ENCODE measurements around the gene C5. TPM values are rescaled to one million over a fixed set of nuclear protein-coding genes. Genes with fewer than 3 reads are reported as not detected.

The C5 gene
- total RNA-seq, 2 donors from 2014 or later: 8.3 to 12.2 TPM

DNA sequence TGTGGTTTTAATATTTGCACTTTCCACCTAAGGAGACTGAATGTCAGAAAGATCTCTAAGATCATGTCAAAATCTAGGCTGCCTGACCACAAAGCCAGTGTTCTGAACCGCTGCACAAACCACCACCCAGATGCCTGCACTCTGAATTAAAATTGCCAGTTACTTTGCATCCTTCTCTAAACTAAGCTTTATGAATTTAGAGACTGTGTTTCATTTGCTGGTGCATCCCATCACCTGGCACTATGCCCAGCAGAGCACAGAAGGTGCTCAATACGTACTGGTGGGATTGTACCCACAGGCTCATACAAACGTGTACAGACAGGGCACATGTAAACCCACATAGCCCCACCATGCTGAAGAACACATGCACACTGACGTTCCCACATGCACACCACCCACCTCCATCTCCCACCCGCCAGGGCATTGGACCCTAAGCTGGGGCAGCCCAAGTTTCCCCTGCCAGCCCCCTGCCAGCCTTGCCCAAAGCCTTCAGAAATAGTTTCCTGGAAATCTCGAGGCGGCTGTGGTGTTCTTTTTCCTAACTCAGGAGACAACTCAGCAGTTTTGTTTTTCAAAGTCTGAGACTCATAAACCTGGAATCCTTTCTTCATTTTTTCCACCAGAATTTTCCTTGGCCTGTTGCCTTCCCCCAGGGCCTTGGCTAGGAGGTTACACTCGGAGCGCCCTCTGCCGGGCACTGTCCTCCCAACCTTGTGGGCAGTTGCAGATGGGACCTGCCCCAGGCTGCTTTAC lies 113.9 kb downstream of the C5 start:
- H3K36me3 ChIP-seq: no peaks in the 10 kb centered on the region
- no peaks in the 10 kb centered on the region for H3K9me3 ChIP-seq
- DNase-seq (ENCODE audit: low spot score) (peak; percentile 77), ATAC-seq (ENCODE audit: insufficient number of reproducible peaks, low FRiP score, low read depth) (peak; percentile 63)
- H3K4me3 ChIP-seq: peak overlapping the region; percentile 60
- no peaks in the 10 kb centered on the region for H3K27me3 ChIP-seq (replicated peaks; ENCODE audit: insufficient read depth)
- TF ChIP-seq, protein P1, sequence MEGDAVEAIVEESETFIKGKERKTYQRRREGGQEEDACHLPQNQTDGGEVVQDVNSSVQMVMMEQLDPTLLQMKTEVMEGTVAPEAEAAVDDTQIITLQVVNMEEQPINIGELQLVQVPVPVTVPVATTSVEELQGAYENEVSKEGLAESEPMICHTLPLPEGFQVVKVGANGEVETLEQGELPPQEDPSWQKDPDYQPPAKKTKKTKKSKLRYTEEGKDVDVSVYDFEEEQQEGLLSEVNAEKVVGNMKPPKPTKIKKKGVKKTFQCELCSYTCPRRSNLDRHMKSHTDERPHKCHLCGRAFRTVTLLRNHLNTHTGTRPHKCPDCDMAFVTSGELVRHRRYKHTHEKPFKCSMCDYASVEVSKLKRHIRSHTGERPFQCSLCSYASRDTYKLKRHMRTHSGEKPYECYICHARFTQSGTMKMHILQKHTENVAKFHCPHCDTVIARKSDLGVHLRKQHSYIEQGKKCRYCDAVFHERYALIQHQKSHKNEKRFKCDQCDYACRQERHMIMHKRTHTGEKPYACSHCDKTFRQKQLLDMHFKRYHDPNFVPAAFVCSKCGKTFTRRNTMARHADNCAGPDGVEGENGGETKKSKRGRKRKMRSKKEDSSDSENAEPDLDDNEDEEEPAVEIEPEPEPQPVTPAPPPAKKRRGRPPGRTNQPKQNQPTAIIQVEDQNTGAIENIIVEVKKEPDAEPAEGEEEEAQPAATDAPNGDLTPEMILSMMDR (IDR thresholded peaks at IDR 0.05): peak; percentile 89
- peaks cover 61 to 97% of the 10 kb centered on the region in 2 donors for H3K4me1 ChIP-seq (ENCODE audit: control insufficient read depth in 1 of 2, low read depth in 2 of 2)
- peak overlapping the region; percentile 96 for H3K27ac ChIP-seq

DNA sequence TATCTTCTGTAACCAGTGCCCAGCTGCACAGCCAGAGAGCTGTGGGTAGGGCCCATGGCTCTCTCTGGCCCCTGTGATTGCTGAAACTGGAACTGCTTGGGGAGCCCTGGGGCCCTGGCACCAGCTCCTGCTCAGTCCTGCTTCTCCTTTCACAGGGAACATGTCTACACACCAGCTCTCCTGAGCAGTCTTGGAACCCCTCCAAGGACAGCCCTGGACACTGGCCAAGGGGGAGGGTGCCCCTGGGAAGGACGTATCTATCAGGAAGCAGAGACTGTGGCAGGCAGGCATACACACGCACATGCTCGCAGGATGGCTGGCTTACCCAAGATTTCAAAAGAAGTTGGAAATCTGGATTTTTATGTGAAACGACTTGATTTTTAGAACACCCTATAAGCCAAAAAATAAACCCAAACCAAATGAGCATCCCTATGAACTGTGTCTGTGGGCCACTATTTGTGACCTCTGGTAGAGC lies 114.7 kb downstream of the C5 start:
- no peaks in the 10 kb centered on the region for H3K36me3 ChIP-seq
- H3K27ac ChIP-seq: peak overlapping the region; percentile 96
- peaks cover 66 to 97% of the 10 kb centered on the region in 2 donors for H3K4me1 ChIP-seq (ENCODE audit: control insufficient read depth in 1 of 2, low read depth in 2 of 2)
- DNase-seq (ENCODE audit: low spot score) (peak; percentile 93), ATAC-seq (ENCODE audit: insufficient number of reproducible peaks, low FRiP score, low read depth) (peak; percentile 37)
- TF ChIP-seq, protein P1 (IDR thresholded peaks at IDR 0.05): no peak
- peak overlapping the region; percentile 60 for H3K4me3 ChIP-seq
- H3K27me3 ChIP-seq (replicated peaks; ENCODE audit: insufficient read depth): no peaks in the 10 kb centered on the region
- H3K9me3 ChIP-seq: no peaks in the 10 kb centered on the region

DNA sequence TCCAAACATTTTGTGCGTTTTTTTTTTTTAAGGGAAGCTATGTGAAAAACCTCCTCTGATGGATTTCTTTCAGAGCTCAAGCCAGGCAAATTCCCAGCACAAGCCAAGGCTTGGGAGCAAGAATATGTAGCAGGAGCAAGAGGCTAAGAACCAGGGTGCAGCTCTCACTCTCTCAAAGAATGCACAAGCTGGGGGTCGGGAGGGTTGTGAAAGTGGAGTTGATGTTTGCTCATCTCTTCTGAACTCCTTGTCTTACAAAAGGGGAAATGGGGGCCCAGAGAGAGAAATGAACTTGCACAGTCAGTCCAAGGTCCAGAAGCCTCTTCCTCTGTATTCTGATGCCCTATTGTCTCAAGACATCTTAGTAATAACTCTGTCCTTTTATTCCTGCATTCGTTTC lies 115.8 kb downstream of the C5 start:
- DNase-seq (ENCODE audit: low spot score) (no peak), ATAC-seq (ENCODE audit: insufficient number of reproducible peaks, low FRiP score, low read depth) (no peak)
- no peaks in the 10 kb centered on the region for H3K36me3 ChIP-seq
- peak overlapping the region; percentile 96 for H3K27ac ChIP-seq
- TF ChIP-seq, protein P1 (IDR thresholded peaks at IDR 0.05): no peak
- peaks cover 77 to 97% of the 10 kb centered on the region in 2 donors for H3K4me1 ChIP-seq (ENCODE audit: control insufficient read depth in 1 of 2, low read depth in 2 of 2)
- no peaks in the 10 kb centered on the region for H3K27me3 ChIP-seq (replicated peaks; ENCODE audit: insufficient read depth)
- H3K4me3 ChIP-seq: no peak overlapping the region
- H3K9me3 ChIP-seq: no peaks in the 10 kb centered on the region

DNA sequence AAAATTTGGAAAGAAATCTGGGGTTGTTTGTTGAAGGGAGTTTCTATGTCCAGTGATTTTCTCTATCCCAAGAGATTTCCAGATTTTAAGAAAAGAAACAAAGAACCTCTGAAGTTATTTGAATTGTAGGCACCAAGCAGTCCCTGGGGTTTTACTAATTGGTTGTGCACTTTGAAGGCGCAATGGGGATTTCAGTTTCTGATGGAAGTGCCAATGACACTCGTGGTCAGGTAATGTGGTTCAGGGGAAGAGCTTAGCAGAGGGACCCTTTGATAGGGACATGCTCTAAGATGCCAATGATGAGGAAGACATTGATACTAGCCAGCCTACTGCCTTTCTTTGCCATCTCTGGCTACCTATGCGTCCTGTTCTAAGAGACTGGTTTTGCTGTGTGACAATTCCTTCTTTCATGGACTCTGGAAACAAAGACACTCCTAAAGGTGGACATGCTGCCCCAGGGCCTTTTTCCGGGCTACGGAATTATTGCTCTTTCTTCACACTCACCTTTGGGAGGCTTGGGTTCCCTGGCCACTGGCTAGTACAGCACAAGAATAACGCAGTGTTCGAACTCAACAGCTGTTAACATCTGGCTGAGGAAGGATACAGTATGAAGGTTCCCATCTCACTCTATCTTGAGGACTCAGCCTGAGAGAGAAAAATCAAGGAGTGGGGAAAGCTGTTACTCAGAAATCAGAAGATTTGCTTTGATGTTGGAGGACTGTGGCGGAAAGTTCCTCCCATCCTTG lies 116.6 kb downstream of the C5 start:
- H3K27me3 ChIP-seq (replicated peaks; ENCODE audit: insufficient read depth): no peaks in the 10 kb centered on the region
- peak overlapping the region; percentile 96 for H3K27ac ChIP-seq
- ATAC-seq (ENCODE audit: insufficient number of reproducible peaks, low FRiP score, low read depth): no peak
- no peak overlapping the region for H3K4me3 ChIP-seq
- TF ChIP-seq, protein P1 (IDR thresholded peaks at IDR 0.05): no peak
- H3K9me3 ChIP-seq: no peaks in the 10 kb centered on the region
- no peak for DNase-seq (ENCODE audit: low spot score)
- H3K36me3 ChIP-seq: no peaks in the 10 kb centered on the region
- H3K4me1 ChIP-seq (ENCODE audit: control insufficient read depth in 1 of 2, low read depth in 2 of 2): peaks cover 79 to 96% of the 10 kb centered on the region in 2 donors

Data from thoracic aorta (tissue), 2 donors.